Retinal pigment epithelial cell (primary cell): ENCODE data around the gene UBE4A.

Source experiments
- DNase-seq: peaks from one replicate; pipeline ENCODE4 v3.0.0-alpha.2; 2010; ENCODE audit warnings: low read depth
- H3K4me3 ChIP-seq: 2 replicates; pipeline ENCODE4 v1.5.1; 2011; ENCODE audit warnings: mild to moderate bottlenecking, low read length, control low read depth, moderate library complexity
- CTCF ChIP-seq: conservative IDR thresholded peaks from 2 replicates; pipeline ENCODE4 v1.5.1; 2011; ENCODE audit warnings: low read depth, low read length, control low read depth, inconsistent platforms

The UBE4A gene

GRCh38 chr11:118318124-118318523 lies 41.3 kb upstream of the UBE4A start:
- H3K4me3 ChIP-seq = no peak overlapping the region
- no peak for DNase-seq
- no peak for TF ChIP-seq CTCF

- no peak overlapping the region for H3K4me3 ChIP-seq
- DNase-seq = no peak
- no peak for TF ChIP-seq CTCF
Observed at GRCh38 chr11:118318581-118319336, 40.6 kb upstream of the UBE4A start.

- no peak for TF ChIP-seq CTCF
- no peak for DNase-seq
- no peak overlapping the region for H3K4me3 ChIP-seq
Observed at GRCh38 chr11:118319337-118319707, 40.1 kb upstream of the UBE4A start.

- no peak for DNase-seq
Observed at GRCh38 chr11:118320515-118320914, 38.9 kb upstream of the UBE4A start.

GRCh38 chr11:118321386-118322082 lies 37.9 kb upstream of the UBE4A start:
- DNase-seq = no peak
- H3K4me3 ChIP-seq = no peak overlapping the region
- no peak for TF ChIP-seq CTCF

More at GRCh38 chr11:118320515-118320914, 38.9 kb upstream of the UBE4A start:
- TF ChIP-seq CTCF = no peak
- H3K4me3 ChIP-seq = no peak overlapping the region

- no peak for TF ChIP-seq CTCF
- DNase-seq = no peak
- H3K4me3 ChIP-seq = no peak overlapping the region
Observed at GRCh38 chr11:118322721-118323120, 36.7 kb upstream of the UBE4A start.

- H3K4me3 ChIP-seq = no peak overlapping the region
- DNase-seq = no peak
- TF ChIP-seq CTCF = no peak
Observed at GRCh38 chr11:118325283-118325682, 34.1 kb upstream of the UBE4A start.
